GM12878 (cell line): ENCODE results near the gene PIP4K2A. TPM values are rescaled to one million over a fixed set of nuclear protein-coding genes. Genes with fewer than 3 reads are reported as not detected.
"Not testable (repeated sequence)": the region's sequence is repeated elsewhere in the genome, so short reads cannot be mapped to it uniquely, and the experiment has no call there.

ENCODE experiments used
- ATAC-seq: fragments of 200-7000 bp; cut with Tn5 transposase; 3 replicates; pipeline ENCODE4 v1.9.1; 2020; ENCODE audit warnings: mild to moderate bottlenecking, moderate library complexity
- BruUV-seq: library from RNA; stranded (reverse); fragments of 400-500 nt; replicated peaks from 2 replicates; lab custom pipeline; 2021; lab: Mats Ljungman, UMichigan
- CTCF ChIA-PET: fragments of 300-600 bp; sonication (Branson Sonifier 250); formaldehyde crosslinking; extraction: SDS; loops from one replicate; lab custom pipeline; 2021; ENCODE audit warnings: inconsistent platforms; lab: Yijun Ruan, JAX
- POLR2A ChIA-PET: fragments of 350-600 bp; formaldehyde crosslinking; extraction: SDS; loops from one replicate; lab custom pipeline; 2021; ENCODE audit warnings: inconsistent platforms; lab: Charles Lee
- RAD21 ChIA-PET: fragments of 300-600 bp; sonication (Branson Sonifier 250); formaldehyde crosslinking; loops from one replicate; lab custom pipeline; 2023; ENCODE audit warnings: antibody characterized with exemption; ENCODE audit not compliant: unreplicated experiment; lab: Charles Lee
- SMC1A ChIA-PET: fragments of 300-600 bp; sonication (Branson Sonifier 250); formaldehyde crosslinking; loops from one replicate; lab custom pipeline; 2023; ENCODE audit not compliant: unreplicated experiment, uncharacterized antibody; lab: Charles Lee
- DNase-seq: peaks from one replicate; pipeline ENCODE4 v3.0.0-alpha.2; 2011; ENCODE audit warnings: low read depth, low spot score
- FAIRE-seq: peaks from 3 replicates; lab custom pipeline; 2011; peaks lifted over from hg19 to GRCh38; lab: Jason Lieb, UNC
- H2AFZ ChIP-seq: 2 replicates; pipeline ENCODE4 v1.6.0; 2011; ENCODE audit warnings: low read depth, low read length, control low read depth; ENCODE audit not compliant: control insufficient read depth
- H3K27ac ChIP-seq: 2 replicates; pipeline ENCODE4 v1.5.1; 2011; ENCODE audit warnings: control low read depth; ENCODE audit not compliant: control insufficient read depth, insufficient read depth
- H3K27me3 ChIP-seq, 2 experiments: replicated peaks in 1 of 2; 2 replicates each; pipeline versions ENCODE4 v1.6.0 to v1.6.1; 2011; ENCODE audit warnings: low read length in 1 of 2; ENCODE audit not compliant: control insufficient read depth in 2 of 2, insufficient read depth in 2 of 2
- H3K36me3 ChIP-seq, 2 experiments: 2 replicates each; pipeline ENCODE4 v1.5.1; 2011; ENCODE audit warnings: low read length in 1 of 2; ENCODE audit not compliant: control insufficient read depth in 2 of 2, insufficient read depth in 2 of 2
- H3K4me1 ChIP-seq: 2 replicates; pipeline ENCODE4 v1.6.1; 2011; ENCODE audit warnings: mild to moderate bottlenecking, low read length, moderate library complexity, mixed read lengths; ENCODE audit not compliant: control insufficient read depth, insufficient read depth
- H3K4me2 ChIP-seq: 2 replicates; pipeline ENCODE4 v1.6.0; 2011; ENCODE audit warnings: control low read depth; ENCODE audit not compliant: control insufficient read depth, insufficient read depth
- H3K4me3 ChIP-seq: fragments of 200-600 bp; sonication (generic); 2 replicates; pipeline ENCODE4 v1.5.1; 2016
- H3K79me2 ChIP-seq: 2 replicates; pipeline ENCODE4 v1.6.0; 2011; ENCODE audit warnings: low read length; ENCODE audit not compliant: control insufficient read depth, insufficient read depth
- H3K9ac ChIP-seq: 2 replicates; pipeline ENCODE4 v1.8.0; 2011; ENCODE audit warnings: low read length, control low read depth, mixed read lengths; ENCODE audit not compliant: control insufficient read depth, insufficient read depth
- H3K9me3 ChIP-seq: replicated peaks from 3 replicates; pipeline ENCODE4 v1.5.1; 2011; ENCODE audit warnings: mild to moderate bottlenecking, low read length; ENCODE audit not compliant: control insufficient read depth, insufficient read depth
- H4K20me1 ChIP-seq: 2 replicates; pipeline ENCODE4 v1.6.0; 2011; ENCODE audit not compliant: control insufficient read depth, insufficient read depth
- BRCA1 ChIP-seq: IDR thresholded peaks from 2 replicates; pipeline ENCODE4 v1.6.1; 2011; ENCODE audit warnings: low read depth, low read length, improper control_type of control experiment
- CHD2 ChIP-seq: IDR thresholded peaks from 2 replicates; pipeline ENCODE4 v1.6.1; 2011; ENCODE audit warnings: low read depth, low read length, improper control_type of control experiment, borderline replicate concordance
- DPF2 ChIP-seq: fragments of 450-650 bp; IDR thresholded peaks from 2 replicates; pipeline ENCODE4 v1.6.1; 2017; ENCODE audit warnings: mild to moderate bottlenecking
- WGBS: methylation state at CpG from one replicate; pipeline ENCODE4 v1.1.6; 2016; ENCODE audit warnings: low lambda C conversion rate; ENCODE audit not compliant: insufficient replicate concordance, insufficient coverage; ENCODE audit errors: missing lambda C conversion rate; 5-methylcytosine and 5-hydroxymethylcytosine counted together
- in situ Hi-C: fragments of 300-500 bp; cut with MboI; formaldehyde crosslinking; loops from 9 replicates; pipeline ENCODE4 v1.14.3; 2018; ENCODE audit warnings: mixed read lengths
- intact Hi-C: fragments of 100-400 bp; cut with micrococcal nuclease; formaldehyde crosslinking; loops from one replicate; pipeline ENCODE4 v1.14.2; 2022; ENCODE audit not compliant: unreplicated experiment
- polyA plus RNA-seq, 11 experiments: library from polyadenylated mRNA; depleted of rRNA in 4 of 11; unstranded in 6 of 11; stranded (reverse) in 5 of 11; fragments of >200 nt; fragmentation: Nextera tagmentation in 4 of 11; fragmentation: Illumina TruSeq in 1 of 11; extraction: Ambion mirVana in 4 of 11; extraction: Trizol in 1 of 11; gene quantifications; 1 replicate in 1 of 11; 2 replicates in 10 of 11; pipeline versions ENCODE4 v1.2.1 to v1.2.3, GENCODE V29; 2011 to 2016; ENCODE audit warnings: inconsistent platforms in 2 of 11, missing spikeins in 2 of 11, low read depth in 1 of 11
- total RNA-seq, 4 experiments: library from RNA; depleted of rRNA in 3 of 4; stranded (reverse); fragments of >200 nt in 3 of 4; fragmentation: Illumina TruSeq in 1 of 4; extraction: Trizol in 1 of 4; gene quantifications; 2 replicates each; pipeline versions ENCODE4 v1.2.1 to v1.2.3, GENCODE V29; 2013 to 2021
- TF ChIP-seq, protein P1 (sequence below): fragments of 150-350 bp; IDR thresholded peaks from 2 replicates; pipeline ENCODE4 v1.6.1; 2014; ENCODE audit warnings: mild to moderate bottlenecking, low read depth, low read length
- TF ChIP-seq, protein P2 (sequence below): fragments of 450-650 bp; IDR thresholded peaks from 2 replicates; pipeline ENCODE4 v1.6.1; 2016; ENCODE audit warnings: mild to moderate bottlenecking, moderate library complexity, borderline replicate concordance
- TF ChIP-seq, protein P3 (sequence below): fragments of 450-650 bp; IDR thresholded peaks from 2 replicates; pipeline ENCODE4 v1.6.1; 2017; ENCODE audit warnings: antibody characterized with exemption, mild to moderate bottlenecking, moderate library complexity
- TF ChIP-seq, protein P4 (sequence below): fragments of 450-650 bp; IDR thresholded peaks from 2 replicates; pipeline ENCODE4 v1.6.1; 2016; ENCODE audit warnings: mild to moderate bottlenecking

PIP4K2A gene
- total and polyA plus RNA-seq, 10 of the 15 experiments (the other 5 are each of a cell fraction or from before 2014, with no cell fraction given) = 54.3 to 139 (median 84.4) TPM

- no peak for TF ChIP-seq CHD2
- no peak for TF ChIP-seq BRCA1
- no peak for TF ChIP-seq DPF2
- TF ChIP-seq, protein P1, sequence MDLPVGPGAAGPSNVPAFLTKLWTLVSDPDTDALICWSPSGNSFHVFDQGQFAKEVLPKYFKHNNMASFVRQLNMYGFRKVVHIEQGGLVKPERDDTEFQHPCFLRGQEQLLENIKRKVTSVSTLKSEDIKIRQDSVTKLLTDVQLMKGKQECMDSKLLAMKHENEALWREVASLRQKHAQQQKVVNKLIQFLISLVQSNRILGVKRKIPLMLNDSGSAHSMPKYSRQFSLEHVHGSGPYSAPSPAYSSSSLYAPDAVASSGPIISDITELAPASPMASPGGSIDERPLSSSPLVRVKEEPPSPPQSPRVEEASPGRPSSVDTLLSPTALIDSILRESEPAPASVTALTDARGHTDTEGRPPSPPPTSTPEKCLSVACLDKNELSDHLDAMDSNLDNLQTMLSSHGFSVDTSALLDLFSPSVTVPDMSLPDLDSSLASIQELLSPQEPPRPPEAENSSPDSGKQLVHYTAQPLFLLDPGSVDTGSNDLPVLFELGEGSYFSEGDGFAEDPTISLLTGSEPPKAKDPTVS = no peak
- TF ChIP-seq, protein P2, sequence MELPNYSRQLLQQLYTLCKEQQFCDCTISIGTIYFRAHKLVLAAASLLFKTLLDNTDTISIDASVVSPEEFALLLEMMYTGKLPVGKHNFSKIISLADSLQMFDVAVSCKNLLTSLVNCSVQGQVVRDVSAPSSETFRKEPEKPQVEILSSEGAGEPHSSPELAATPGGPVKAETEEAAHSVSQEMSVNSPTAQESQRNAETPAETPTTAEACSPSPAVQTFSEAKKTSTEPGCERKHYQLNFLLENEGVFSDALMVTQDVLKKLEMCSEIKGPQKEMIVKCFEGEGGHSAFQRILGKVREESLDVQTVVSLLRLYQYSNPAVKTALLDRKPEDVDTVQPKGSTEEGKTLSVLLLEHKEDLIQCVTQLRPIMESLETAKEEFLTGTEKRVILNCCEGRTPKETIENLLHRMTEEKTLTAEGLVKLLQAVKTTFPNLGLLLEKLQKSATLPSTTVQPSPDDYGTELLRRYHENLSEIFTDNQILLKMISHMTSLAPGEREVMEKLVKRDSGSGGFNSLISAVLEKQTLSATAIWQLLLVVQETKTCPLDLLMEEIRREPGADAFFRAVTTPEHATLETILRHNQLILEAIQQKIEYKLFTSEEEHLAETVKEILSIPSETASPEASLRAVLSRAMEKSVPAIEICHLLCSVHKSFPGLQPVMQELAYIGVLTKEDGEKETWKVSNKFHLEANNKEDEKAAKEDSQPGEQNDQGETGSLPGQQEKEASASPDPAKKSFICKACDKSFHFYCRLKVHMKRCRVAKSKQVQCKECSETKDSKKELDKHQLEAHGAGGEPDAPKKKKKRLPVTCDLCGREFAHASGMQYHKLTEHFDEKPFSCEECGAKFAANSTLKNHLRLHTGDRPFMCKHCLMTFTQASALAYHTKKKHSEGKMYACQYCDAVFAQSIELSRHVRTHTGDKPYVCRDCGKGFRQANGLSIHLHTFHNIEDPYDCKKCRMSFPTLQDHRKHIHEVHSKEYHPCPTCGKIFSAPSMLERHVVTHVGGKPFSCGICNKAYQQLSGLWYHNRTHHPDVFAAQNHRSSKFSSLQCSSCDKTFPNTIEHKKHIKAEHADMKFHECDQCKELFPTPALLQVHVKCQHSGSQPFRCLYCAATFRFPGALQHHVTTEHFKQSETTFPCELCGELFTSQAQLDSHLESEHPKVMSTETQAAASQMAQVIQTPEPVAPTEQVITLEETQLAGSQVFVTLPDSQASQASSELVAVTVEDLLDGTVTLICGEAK = no peak
- TF ChIP-seq, protein P3, sequence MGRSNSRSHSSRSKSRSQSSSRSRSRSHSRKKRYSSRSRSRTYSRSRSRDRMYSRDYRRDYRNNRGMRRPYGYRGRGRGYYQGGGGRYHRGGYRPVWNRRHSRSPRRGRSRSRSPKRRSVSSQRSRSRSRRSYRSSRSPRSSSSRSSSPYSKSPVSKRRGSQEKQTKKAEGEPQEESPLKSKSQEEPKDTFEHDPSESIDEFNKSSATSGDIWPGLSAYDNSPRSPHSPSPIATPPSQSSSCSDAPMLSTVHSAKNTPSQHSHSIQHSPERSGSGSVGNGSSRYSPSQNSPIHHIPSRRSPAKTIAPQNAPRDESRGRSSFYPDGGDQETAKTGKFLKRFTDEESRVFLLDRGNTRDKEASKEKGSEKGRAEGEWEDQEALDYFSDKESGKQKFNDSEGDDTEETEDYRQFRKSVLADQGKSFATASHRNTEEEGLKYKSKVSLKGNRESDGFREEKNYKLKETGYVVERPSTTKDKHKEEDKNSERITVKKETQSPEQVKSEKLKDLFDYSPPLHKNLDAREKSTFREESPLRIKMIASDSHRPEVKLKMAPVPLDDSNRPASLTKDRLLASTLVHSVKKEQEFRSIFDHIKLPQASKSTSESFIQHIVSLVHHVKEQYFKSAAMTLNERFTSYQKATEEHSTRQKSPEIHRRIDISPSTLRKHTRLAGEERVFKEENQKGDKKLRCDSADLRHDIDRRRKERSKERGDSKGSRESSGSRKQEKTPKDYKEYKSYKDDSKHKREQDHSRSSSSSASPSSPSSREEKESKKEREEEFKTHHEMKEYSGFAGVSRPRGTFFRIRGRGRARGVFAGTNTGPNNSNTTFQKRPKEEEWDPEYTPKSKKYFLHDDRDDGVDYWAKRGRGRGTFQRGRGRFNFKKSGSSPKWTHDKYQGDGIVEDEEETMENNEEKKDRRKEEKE = no peak
- TF ChIP-seq, protein P4, sequence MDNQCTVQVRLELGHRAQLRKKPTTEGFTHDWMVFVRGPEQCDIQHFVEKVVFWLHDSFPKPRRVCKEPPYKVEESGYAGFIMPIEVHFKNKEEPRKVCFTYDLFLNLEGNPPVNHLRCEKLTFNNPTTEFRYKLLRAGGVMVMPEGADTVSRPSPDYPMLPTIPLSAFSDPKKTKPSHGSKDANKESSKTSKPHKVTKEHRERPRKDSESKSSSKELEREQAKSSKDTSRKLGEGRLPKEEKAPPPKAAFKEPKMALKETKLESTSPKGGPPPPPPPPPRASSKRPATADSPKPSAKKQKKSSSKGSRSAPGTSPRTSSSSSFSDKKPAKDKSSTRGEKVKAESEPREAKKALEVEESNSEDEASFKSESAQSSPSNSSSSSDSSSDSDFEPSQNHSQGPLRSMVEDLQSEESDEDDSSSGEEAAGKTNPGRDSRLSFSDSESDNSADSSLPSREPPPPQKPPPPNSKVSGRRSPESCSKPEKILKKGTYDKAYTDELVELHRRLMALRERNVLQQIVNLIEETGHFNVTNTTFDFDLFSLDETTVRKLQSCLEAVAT = no peak
Observed at GRCh38 chr10:22719406-22720042, 5.1 kb upstream of the PIP4K2A start (continued).

GRCh38 chr10:22718659-22719058 is 4.3 kb upstream of the PIP4K2A start:
- ChIA-PET SMC1A (interaction anchor here (0.8 to 1.5 kb wide), 4 partner anchors 14 to 458 kb away, joined by 3 to 4 read pairs (median 4); no protein-coding TSS in a partner anchor), POLR2A (interaction anchor here (1.0 to 1.1 kb wide), 2 partner anchors 9 to 12 kb away, joined by 3 read pairs; no protein-coding TSS in a partner anchor), CTCF (interaction anchor here (1.2 kb wide), 1 partner anchor 403 kb away, joined by 3 read pairs; the partner anchor contains the start of gene COMMD3)
- WGBS = 98% methylated on average over 3 of the region's 3 CpGs
- H3K79me2 ChIP-seq, RAD21 ChIA-PET, H3K27me3 ChIP-seq, H2AFZ ChIP-seq, H3K27ac ChIP-seq, H4K20me1 ChIP-seq, DNase-seq, H3K36me3 ChIP-seq, H3K9me3 ChIP-seq, ATAC-seq, in situ Hi-C loops, FAIRE-seq, H3K4me2 ChIP-seq, H3K4me3 ChIP-seq, BruUV-seq, H3K9ac ChIP-seq: not testable (repeated sequence)
- peaks cover 16% of the 10 kb centered on the region for H3K4me1 ChIP-seq
- intact Hi-C loops = loop anchor here (10.0 kb wide), 1 partner anchor 404 kb away; the partner anchor contains the start of gene COMMD3
